Gastroesophageal sphincter (tissue), 3 donors: ENCODE measurements around the gene ERCC4.

Source experiments
- CTCF ChIP-seq, 4 experiments: fragments of 200-600 bp in 2 of 4; fragments of 450-650 bp in 2 of 4; sonication (generic) in 1 of 4; IDR thresholded peaks; one replicate each; pipeline ENCODE4 v1.5.1; 2017 to 2019; ENCODE audit warnings: antibody characterized with exemption in 4 of 4, mild to moderate bottlenecking in 2 of 4, moderate library complexity in 2 of 4
- EP300 ChIP-seq: sonication (generic); formaldehyde crosslinking; IDR thresholded peaks from one replicate; pipeline ENCODE4 v1.6.1; 2017; ENCODE audit warnings: antibody characterized with exemption, mild to moderate bottlenecking
- POLR2A ChIP-seq, 2 donors: fragments of 450-650 bp; IDR thresholded peaks; one replicate each; pipeline ENCODE4 v1.6.1; 2017; ENCODE audit warnings: antibody characterized with exemption in 2 of 2, mild to moderate bottlenecking in 2 of 2, moderate library complexity in 1 of 2
- POLR2AphosphoS5 ChIP-seq: sonication (generic); formaldehyde crosslinking; IDR thresholded peaks from one replicate; pipeline ENCODE4 v1.6.1; 2017; ENCODE audit warnings: antibody characterized with exemption

- TF ChIP-seq POLR2A (IDR thresholded peaks at IDR 0.05) = no peak
- TF ChIP-seq CTCF (IDR thresholded peaks at IDR 0.05) = peak; percentile 52 to 77 (median 69)
- no peak for TF ChIP-seq POLR2AphosphoS5
- TF ChIP-seq EP300 = no peak
These were observed 3.8 kb downstream of the ERCC4 start for GRCh38 chr16:13923703-13924298.
